DND-41 (cell line): ENCODE results near the gene DNM3.

ENCODE experiments used
- ATAC-seq: fragments of 200-7000 bp; cut with Tn5 transposase; 3 replicates; pipeline ENCODE4 v1.9.1; 2021; ENCODE audit warnings: low read depth; ENCODE audit not compliant: insufficient read depth
- DNase-seq: peaks from one replicate; pipeline ENCODE4 v3.0.0-alpha.2; 2020
- H2AFZ ChIP-seq: 2 replicates; pipeline ENCODE4 v1.6.0; 2012; ENCODE audit warnings: low read depth, low read length
- H3K27ac ChIP-seq: 2 replicates; pipeline ENCODE4 v1.5.1; 2012; ENCODE audit warnings: low read length, inconsistent platforms
- H3K27me3 ChIP-seq: fragments of 200-600 bp; sonication (generic); 2 replicates; pipeline ENCODE4 v1.6.0; 2012; ENCODE audit warnings: low read length, mild to moderate bottlenecking, inconsistent platforms; ENCODE audit not compliant: insufficient read depth, poor library complexity
- H3K36me3 ChIP-seq: 2 replicates; pipeline ENCODE4 v1.5.1; 2012; ENCODE audit warnings: low read length, inconsistent platforms; ENCODE audit not compliant: insufficient read depth
- H3K4me1 ChIP-seq: 2 replicates; pipeline ENCODE4 v1.5.1; 2012; ENCODE audit warnings: mild to moderate bottlenecking, low read length; ENCODE audit not compliant: insufficient read depth
- H3K4me2 ChIP-seq: 2 replicates; pipeline ENCODE4 v1.6.0; 2012; ENCODE audit warnings: mild to moderate bottlenecking, moderate library complexity, low read length, inconsistent platforms; ENCODE audit not compliant: insufficient read depth
- H3K4me3 ChIP-seq, 2 experiments: fragments of 200-600 bp in 1 of 2; shearing (Covaris generic) in 1 of 2; 2 replicates each; pipeline ENCODE4 v1.5.1; 2012 to 2016; ENCODE audit warnings: inconsistent platforms in 2 of 2, low read length in 2 of 2, mild to moderate bottlenecking in 2 of 2, low read depth in 1 of 2, moderate library complexity in 1 of 2
- H3K79me2 ChIP-seq: 2 replicates; pipeline ENCODE4 v1.6.0; 2012; ENCODE audit warnings: low read length, inconsistent platforms; ENCODE audit not compliant: insufficient read depth
- H3K9ac ChIP-seq: 2 replicates; pipeline ENCODE4 v1.6.0; 2012; ENCODE audit warnings: low read depth, mild to moderate bottlenecking, inconsistent platforms, low read length, moderate library complexity
- H3K9me3 ChIP-seq: 2 replicates; pipeline ENCODE4 v1.5.1; 2012; ENCODE audit warnings: low read length, moderate library complexity, mild to moderate bottlenecking, inconsistent platforms; ENCODE audit not compliant: insufficient read depth, severe bottlenecking
- H4K20me1 ChIP-seq: 2 replicates; pipeline ENCODE4 v1.6.0; 2012; ENCODE audit warnings: low read length; ENCODE audit not compliant: insufficient read depth
- CTCF ChIP-seq: IDR thresholded peaks from 2 replicates; pipeline ENCODE4 v1.5.1; 2012; ENCODE audit warnings: borderline replicate concordance, low read length, moderate library complexity, mild to moderate bottlenecking; ENCODE audit not compliant: poor library complexity, severe bottlenecking; ENCODE audit errors: extremely low read depth
- EZH2 ChIP-seq: IDR thresholded peaks from 3 replicates; pipeline ENCODE4 v1.6.1; 2012; ENCODE audit warnings: borderline replicate concordance, low read depth, mild to moderate bottlenecking, moderate library complexity, low read length, inconsistent platforms; ENCODE audit not compliant: severe bottlenecking

The DNM3 gene

GRCh38 chr1:171869097-171869496 lies 27.8 kb downstream of the DNM3 start:
- no peaks in the 10 kb centered on the region for H3K36me3 ChIP-seq
- no peak overlapping the region for H3K27ac ChIP-seq
- no peaks in the 10 kb centered on the region for H3K4me1 ChIP-seq
- no peaks in the 10 kb centered on the region for H3K9me3 ChIP-seq
- no peak for ATAC-seq
- no peak overlapping the region for H3K4me3 ChIP-seq
- DNase-seq = no peak
- peaks cover 22% of the 10 kb centered on the region for H3K27me3 ChIP-seq
- no peaks in the 10 kb centered on the region for H3K79me2 ChIP-seq
- H2AFZ ChIP-seq = no peak overlapping the region
- no peak overlapping the region for H3K4me2 ChIP-seq
- TF ChIP-seq CTCF (no peak), EZH2 (no peak)
- no peaks in the 10 kb centered on the region for H4K20me1 ChIP-seq
- no peak overlapping the region for H3K9ac ChIP-seq

DNA sequence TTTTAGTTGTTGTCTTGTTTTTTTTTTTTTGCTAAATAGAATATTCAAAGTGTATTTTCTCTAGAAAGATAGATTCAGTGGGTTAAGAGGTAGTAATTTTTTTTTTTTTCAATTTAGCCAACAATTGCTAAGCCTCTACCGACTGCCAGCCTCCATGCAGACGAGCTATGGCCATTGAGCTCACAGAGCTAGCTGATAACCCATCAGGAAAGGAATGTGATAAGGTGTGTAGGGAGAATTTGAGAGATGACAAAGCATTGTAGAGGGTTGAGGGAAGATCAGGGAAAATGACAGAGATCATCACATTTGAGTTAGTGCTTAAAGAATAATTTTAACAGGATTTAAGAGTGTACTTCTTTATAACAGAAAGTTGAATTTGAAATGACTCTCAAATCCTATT lies 30.6 kb downstream of the DNM3 start:
- H3K4me1 ChIP-seq = no peaks in the 10 kb centered on the region
- DNase-seq = no peak
- H3K36me3 ChIP-seq = no peaks in the 10 kb centered on the region
- H3K4me3 ChIP-seq = no peak overlapping the region
- no peak overlapping the region for H3K9ac ChIP-seq
- no peak for ATAC-seq
- TF ChIP-seq CTCF (no peak), EZH2 (no peak)
- no peak overlapping the region for H2AFZ ChIP-seq
- H3K27ac ChIP-seq = no peak overlapping the region
- no peak overlapping the region for H3K4me2 ChIP-seq
- no peaks in the 10 kb centered on the region for H4K20me1 ChIP-seq
- H3K9me3 ChIP-seq = no peaks in the 10 kb centered on the region
- peaks cover 22% of the 10 kb centered on the region for H3K27me3 ChIP-seq
- H3K79me2 ChIP-seq = no peaks in the 10 kb centered on the region

DNA sequence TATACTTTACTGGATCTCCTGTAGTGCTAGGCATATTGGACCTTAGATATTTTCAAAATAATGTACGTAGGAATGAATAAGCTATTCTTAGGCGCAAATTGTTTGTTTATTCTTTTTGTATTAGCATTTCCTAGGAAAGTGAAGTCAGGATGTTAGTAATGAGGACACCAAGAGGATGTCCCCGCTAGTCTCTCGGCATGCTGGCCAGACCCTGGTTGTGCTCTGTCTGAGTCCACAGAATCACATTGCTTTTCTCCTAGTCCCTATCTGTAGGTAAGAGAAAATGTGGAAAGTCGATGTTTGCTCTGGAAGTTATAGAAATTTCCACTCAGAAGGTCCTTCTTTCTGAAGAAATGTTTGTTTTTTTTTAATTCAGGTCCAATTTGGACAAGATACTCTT lies 31.1 kb downstream of the DNM3 start:
- no peaks in the 10 kb centered on the region for H3K4me1 ChIP-seq
- no peak overlapping the region for H3K4me3 ChIP-seq
- H3K79me2 ChIP-seq = no peaks in the 10 kb centered on the region
- no peak overlapping the region for H2AFZ ChIP-seq
- no peak for ATAC-seq
- H3K36me3 ChIP-seq = no peaks in the 10 kb centered on the region
- H3K9me3 ChIP-seq = no peaks in the 10 kb centered on the region
- no peak for DNase-seq
- no peak overlapping the region for H3K27ac ChIP-seq
- no peak for TF ChIP-seq EZH2
- TF ChIP-seq CTCF = no peak
- H3K27me3 ChIP-seq = peaks cover 22% of the 10 kb centered on the region
- no peak overlapping the region for H3K4me2 ChIP-seq
- H4K20me1 ChIP-seq = no peaks in the 10 kb centered on the region
- no peak overlapping the region for H3K9ac ChIP-seq

GRCh38 chr1:171873664-171874063 lies 32.4 kb downstream of the DNM3 start:
- no peaks in the 10 kb centered on the region for H3K9me3 ChIP-seq
- H3K79me2 ChIP-seq = no peaks in the 10 kb centered on the region
- H3K36me3 ChIP-seq = no peaks in the 10 kb centered on the region
- peaks cover 22% of the 10 kb centered on the region for H3K27me3 ChIP-seq
- H3K4me2 ChIP-seq = no peak overlapping the region
- no peak for TF ChIP-seq EZH2
- no peak for TF ChIP-seq CTCF
- no peak overlapping the region for H3K9ac ChIP-seq
- no peak for ATAC-seq
- H3K27ac ChIP-seq = no peak overlapping the region
- no peaks in the 10 kb centered on the region for H3K4me1 ChIP-seq
- DNase-seq = no peak
- H4K20me1 ChIP-seq = no peaks in the 10 kb centered on the region
- H2AFZ ChIP-seq = no peak overlapping the region
- no peak overlapping the region for H3K4me3 ChIP-seq
